ENCODE results near the gene MGLL.

The MGLL gene

GRCh38 chr3:127738192-127738840 lies 84.0 kb downstream of the MGLL start:
- DNase-seq = no peak

GRCh38 chr3:127736801-127737539 lies 85.3 kb downstream of the MGLL start:
- no peak for DNase-seq

GRCh38 chr3:127735767-127736693 lies 86.3 kb downstream of the MGLL start:
- DNase-seq = no peak

- DNase-seq = no peak
Observed at GRCh38 chr3:127734754-127735473, 87.4 kb downstream of the MGLL start.

- DNase-seq = no peak
Observed at GRCh38 chr3:127734181-127734720, 88.1 kb downstream of the MGLL start.

GRCh38 chr3:127733781-127734180 lies 88.5 kb downstream of the MGLL start:
- DNase-seq = no peak

- DNase-seq = no peak
Observed at GRCh38 chr3:127732879-127733350, 89.4 kb downstream of the MGLL start.

GRCh38 chr3:127732303-127732702 lies 90.0 kb downstream of the MGLL start:
- no peak for DNase-seq

- no peak for DNase-seq
Observed at GRCh38 chr3:127731546-127732289, 90.6 kb downstream of the MGLL start.

- no peak for DNase-seq
Observed at GRCh38 chr3:127730666-127731295, 91.5 kb downstream of the MGLL start.

GRCh38 chr3:127730171-127730570 lies 92.1 kb downstream of the MGLL start:
- no peak for DNase-seq

- no peak for DNase-seq
Observed at GRCh38 chr3:127729556-127730056, 92.7 kb downstream of the MGLL start.

GRCh38 chr3:127728417-127729015 lies 93.8 kb downstream of the MGLL start:
- no peak for DNase-seq

- no peak for DNase-seq
Observed at GRCh38 chr3:127726894-127727293, 95.4 kb downstream of the MGLL start.

- DNase-seq = no peak
Observed at GRCh38 chr3:127723011-127723567, 99.2 kb downstream of the MGLL start.

- DNase-seq = no peak
Observed at GRCh38 chr3:127722091-127722784, 100.1 kb downstream of the MGLL start.

GRCh38 chr3:127720985-127721935 lies 101.1 kb downstream of the MGLL start:
- DNase-seq = no peak

- no peak for DNase-seq
Observed at GRCh38 chr3:127720161-127720823, 102.0 kb downstream of the MGLL start.
